ENCODE measurements around the gene IGBP1.
"Not testable (repeated sequence)": the region's sequence is repeated elsewhere in the genome, so short reads cannot be mapped to it uniquely, and the experiment has no call there.

Gene IGBP1

GRCh38 chrX:70096052-70096451 lies 37.2 kb upstream of the IGBP1 start:
- Histone ChIP-seq H4K20me1 (ENCODE audit: insufficient read depth, low read length) (no peaks in the 10 kb centered on the region), H3K9me3 (replicated peaks; ENCODE audit: insufficient read depth, low read length) (no peaks in the 10 kb centered on the region), H3K27ac (ENCODE audit: low read length) (no peak overlapping the region), H3K9ac (ENCODE audit: low read length) (no peak overlapping the region), H3K79me2 (ENCODE audit: low read length) (no peaks in the 10 kb centered on the region), H3K4me3 (ENCODE audit: low read length) (no peak overlapping the region), H3K27me3 (replicated peaks; ENCODE audit: insufficient read depth, low read length) (no peaks in the 10 kb centered on the region), H3K9me2 (replicated peaks; ENCODE audit: insufficient read depth, low read length) (no peaks in the 10 kb centered on the region), H3K4me1 (ENCODE audit: low read length) (no peaks in the 10 kb centered on the region), H3F3A (ENCODE audit: insufficient read depth, low read length) (no peaks in the 10 kb centered on the region), H3K36me3 (replicated peaks; ENCODE audit: insufficient read depth, low read length) (no peaks in the 10 kb centered on the region), H2AFZ (ENCODE audit: low read length) (no peak overlapping the region), H3K4me2 (ENCODE audit: low read depth, low read length) (no peak overlapping the region)
- no peak; the same call in 1 of the 2 replicates for TF ChIP-seq CTCF (IDR thresholded peaks at IDR 0.05; ENCODE audit: low read length)
- no peak for TF ChIP-seq EZH2phosphoT487 (IDR thresholded peaks at IDR 0.05; ENCODE audit: low read length)
- TF ChIP-seq EZH2 (optimal IDR thresholded peaks at IDR 0.05; ENCODE audit: low read depth, low read length): no peak
- DNase-seq: no peak

DNA sequence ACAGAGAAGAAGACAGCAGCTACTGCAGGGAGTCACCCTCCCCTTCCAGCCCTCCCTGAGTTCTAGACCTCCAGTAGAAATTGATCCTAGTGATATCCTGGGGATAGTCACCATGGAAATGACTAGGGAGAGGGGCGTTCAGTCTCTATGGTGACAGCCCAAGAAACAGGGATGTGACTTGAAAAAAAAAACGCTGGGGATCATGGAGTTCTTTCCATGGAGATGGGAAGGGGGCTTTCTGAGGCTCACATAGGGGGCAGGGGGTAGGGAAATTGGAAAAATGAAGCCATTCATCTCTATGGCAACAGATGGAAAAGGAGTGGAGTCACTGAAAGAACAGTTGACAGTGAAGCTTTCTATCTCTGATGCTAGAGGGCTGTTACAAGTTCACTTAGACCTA lies 28.0 kb upstream of the IGBP1 start:
- no peaks in the 10 kb centered on the region for H4K20me1 ChIP-seq (ENCODE audit: insufficient read depth, low read length)
- H3K79me2 ChIP-seq (ENCODE audit: low read length): no peaks in the 10 kb centered on the region
- H3K9ac ChIP-seq (ENCODE audit: low read length): no peak overlapping the region
- H2AFZ ChIP-seq (ENCODE audit: low read length): no peak overlapping the region
- TF ChIP-seq EZH2 (optimal IDR thresholded peaks at IDR 0.05; ENCODE audit: low read depth, low read length) (no peak), CTCF (IDR thresholded peaks at IDR 0.05; ENCODE audit: low read length) (no peak), EZH2phosphoT487 (IDR thresholded peaks at IDR 0.05; ENCODE audit: low read length) (no peak)
- no peak overlapping the region for H3K27ac ChIP-seq (ENCODE audit: low read length)
- H3K27me3 ChIP-seq (replicated peaks; ENCODE audit: insufficient read depth, low read length): no peaks in the 10 kb centered on the region
- no peaks in the 10 kb centered on the region for H3K9me2 ChIP-seq (replicated peaks; ENCODE audit: insufficient read depth, low read length)
- no peak for DNase-seq
- H3K4me1 ChIP-seq (ENCODE audit: low read length): no peaks in the 10 kb centered on the region
- no peak overlapping the region for H3K4me2 ChIP-seq (ENCODE audit: low read depth, low read length)
- H3F3A ChIP-seq (ENCODE audit: insufficient read depth, low read length): no peaks in the 10 kb centered on the region
- H3K36me3 ChIP-seq (replicated peaks; ENCODE audit: insufficient read depth, low read length): no peaks in the 10 kb centered on the region
- no peak overlapping the region for H3K4me3 ChIP-seq (ENCODE audit: low read length)
- H3K9me3 ChIP-seq (replicated peaks; ENCODE audit: insufficient read depth, low read length): no peaks in the 10 kb centered on the region

GRCh38 chrX:70111436-70112026 lies 21.7 kb upstream of the IGBP1 start:
- H2AFZ ChIP-seq (ENCODE audit: low read length); H3K36me3 ChIP-seq (replicated peaks; ENCODE audit: insufficient read depth, low read length); H3K4me1 ChIP-seq (ENCODE audit: low read length); H3F3A ChIP-seq (ENCODE audit: insufficient read depth, low read length); H3K9ac ChIP-seq (ENCODE audit: low read length); H3K4me2 ChIP-seq (ENCODE audit: low read depth, low read length); H3K9me3 ChIP-seq (replicated peaks; ENCODE audit: insufficient read depth, low read length); H3K27ac ChIP-seq (ENCODE audit: low read length); H3K9me2 ChIP-seq (replicated peaks; ENCODE audit: insufficient read depth, low read length); H3K79me2 ChIP-seq (ENCODE audit: low read length); DNase-seq; H3K27me3 ChIP-seq (replicated peaks; ENCODE audit: insufficient read depth, low read length); H3K4me3 ChIP-seq (ENCODE audit: low read length); H4K20me1 ChIP-seq (ENCODE audit: insufficient read depth, low read length): not testable (repeated sequence)

DNA sequence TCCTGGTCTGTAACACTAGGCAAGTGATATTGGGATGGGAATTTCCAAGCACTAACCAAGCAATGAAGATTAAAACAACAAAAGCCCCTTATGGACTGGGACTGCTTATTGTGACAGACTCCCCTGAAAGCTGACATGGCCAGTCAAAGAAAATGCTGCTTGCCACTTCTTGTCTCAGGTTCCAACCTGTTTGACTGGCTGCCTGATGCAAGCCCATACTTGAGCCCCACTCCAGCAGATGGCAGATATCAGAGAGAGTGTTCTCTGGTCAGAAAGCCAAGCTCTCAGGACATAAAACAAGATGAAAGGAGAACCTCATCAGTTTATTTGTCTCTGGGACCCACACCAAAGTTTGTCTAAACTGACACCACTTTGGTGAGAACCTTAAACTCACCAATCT lies 15.5 kb upstream of the IGBP1 start:
- H3K9me2 ChIP-seq (replicated peaks; ENCODE audit: insufficient read depth, low read length): no peaks in the 10 kb centered on the region
- no peaks in the 10 kb centered on the region for H3K9me3 ChIP-seq (replicated peaks; ENCODE audit: insufficient read depth, low read length)
- no peaks in the 10 kb centered on the region for H4K20me1 ChIP-seq (ENCODE audit: insufficient read depth, low read length)
- no peak overlapping the region for H2AFZ ChIP-seq (ENCODE audit: low read length)
- H3K4me1 ChIP-seq (ENCODE audit: low read length): no peaks in the 10 kb centered on the region
- no peak overlapping the region for H3K27ac ChIP-seq (ENCODE audit: low read length)
- TF ChIP-seq EZH2phosphoT487 (IDR thresholded peaks at IDR 0.05; ENCODE audit: low read length): no peak
- no peak for TF ChIP-seq CTCF (IDR thresholded peaks at IDR 0.05; ENCODE audit: low read length)
- no peak for TF ChIP-seq EZH2 (optimal IDR thresholded peaks at IDR 0.05; ENCODE audit: low read depth, low read length)
- H3K36me3 ChIP-seq (replicated peaks; ENCODE audit: insufficient read depth, low read length): no peaks in the 10 kb centered on the region
- no peak overlapping the region for H3K4me3 ChIP-seq (ENCODE audit: low read length)
- no peaks in the 10 kb centered on the region for H3K79me2 ChIP-seq (ENCODE audit: low read length)
- DNase-seq: no peak
- H3F3A ChIP-seq (ENCODE audit: insufficient read depth, low read length): no peaks in the 10 kb centered on the region
- H3K4me2 ChIP-seq (ENCODE audit: low read depth, low read length): no peak overlapping the region
- no peaks in the 10 kb centered on the region for H3K27me3 ChIP-seq (replicated peaks; ENCODE audit: insufficient read depth, low read length)
- H3K9ac ChIP-seq (ENCODE audit: low read length): no peak overlapping the region

- H3K9me3 ChIP-seq (replicated peaks; ENCODE audit: insufficient read depth, low read length); H3K9me2 ChIP-seq (replicated peaks; ENCODE audit: insufficient read depth, low read length); H3K27ac ChIP-seq (ENCODE audit: low read length); H3K4me1 ChIP-seq (ENCODE audit: low read length); H4K20me1 ChIP-seq (ENCODE audit: insufficient read depth, low read length); H3K4me3 ChIP-seq (ENCODE audit: low read length); H3K79me2 ChIP-seq (ENCODE audit: low read length); H3K9ac ChIP-seq (ENCODE audit: low read length); H2AFZ ChIP-seq (ENCODE audit: low read length); H3K27me3 ChIP-seq (replicated peaks; ENCODE audit: insufficient read depth, low read length); H3K36me3 ChIP-seq (replicated peaks; ENCODE audit: insufficient read depth, low read length); H3K4me2 ChIP-seq (ENCODE audit: low read depth, low read length); H3F3A ChIP-seq (ENCODE audit: insufficient read depth, low read length); DNase-seq: not testable (repeated sequence)
Measured at GRCh38 chrX:70123014-70123413, 10.2 kb upstream of the IGBP1 start.

Data from MM.1S (cell line).